Activated CD8-positive, alpha-beta memory T cell treated with anti-CD3 and anti-CD28 coated beads, Interleukin-2, amount 10 ng/mL, durations not matched to agents 7 days and 5 days (primary cell): ENCODE data around the gene SEPTIN8. TPM values are rescaled to one million over a fixed set of nuclear protein-coding genes. Genes with fewer than 3 reads are reported as not detected.

ENCODE experiments used
- ATAC-seq: fragments of 150-1000 bp; cut with Tn5 transposase; one replicate; pipeline ENCODE4 v1.10.0; 2021; ENCODE audit warnings: moderate library complexity
- CTCF ChIA-PET: fragments of 350-600 bp; sonication (Branson Sonifier 250); formaldehyde crosslinking; loops from one replicate; lab custom pipeline; 2021; ENCODE audit warnings: antibody characterized with exemption; lab: Charles Lee
- DNase-seq: peaks from one replicate; pipeline ENCODE4 v3.0.0-alpha.2; 2020
- H3K27ac Mint-ChIP-seq: one replicate; pipeline ENCODE4 v1.8.0; 2021; ENCODE audit warnings: mild to moderate bottlenecking, mixed read lengths
- H3K27me3 Mint-ChIP-seq: one replicate; pipeline ENCODE4 v1.8.0; 2021; ENCODE audit warnings: mixed read lengths
- H3K36me3 Mint-ChIP-seq: one replicate; pipeline ENCODE4 v1.8.0; 2021; ENCODE audit warnings: mild to moderate bottlenecking, mixed read lengths
- H3K4me1 Mint-ChIP-seq: one replicate; pipeline ENCODE4 v1.8.0; 2021; ENCODE audit warnings: mixed read lengths
- H3K4me3 Mint-ChIP-seq: one replicate; pipeline ENCODE4 v1.8.0; 2021; ENCODE audit warnings: mild to moderate bottlenecking, moderate library complexity, mixed read lengths
- H3K9me3 Mint-ChIP-seq: one replicate; pipeline ENCODE4 v1.8.0; 2022; ENCODE audit warnings: low read depth, mixed read lengths
- total RNA-seq, 2 experiments: library from RNA; stranded (reverse); gene quantifications; one replicate each; pipeline ENCODE4 v1.2.3, GENCODE V29; 2021

Gene SEPTIN8
- total RNA-seq, 2 experiments from 2014 or later: 43.7 to 57.3 TPM

DNA sequence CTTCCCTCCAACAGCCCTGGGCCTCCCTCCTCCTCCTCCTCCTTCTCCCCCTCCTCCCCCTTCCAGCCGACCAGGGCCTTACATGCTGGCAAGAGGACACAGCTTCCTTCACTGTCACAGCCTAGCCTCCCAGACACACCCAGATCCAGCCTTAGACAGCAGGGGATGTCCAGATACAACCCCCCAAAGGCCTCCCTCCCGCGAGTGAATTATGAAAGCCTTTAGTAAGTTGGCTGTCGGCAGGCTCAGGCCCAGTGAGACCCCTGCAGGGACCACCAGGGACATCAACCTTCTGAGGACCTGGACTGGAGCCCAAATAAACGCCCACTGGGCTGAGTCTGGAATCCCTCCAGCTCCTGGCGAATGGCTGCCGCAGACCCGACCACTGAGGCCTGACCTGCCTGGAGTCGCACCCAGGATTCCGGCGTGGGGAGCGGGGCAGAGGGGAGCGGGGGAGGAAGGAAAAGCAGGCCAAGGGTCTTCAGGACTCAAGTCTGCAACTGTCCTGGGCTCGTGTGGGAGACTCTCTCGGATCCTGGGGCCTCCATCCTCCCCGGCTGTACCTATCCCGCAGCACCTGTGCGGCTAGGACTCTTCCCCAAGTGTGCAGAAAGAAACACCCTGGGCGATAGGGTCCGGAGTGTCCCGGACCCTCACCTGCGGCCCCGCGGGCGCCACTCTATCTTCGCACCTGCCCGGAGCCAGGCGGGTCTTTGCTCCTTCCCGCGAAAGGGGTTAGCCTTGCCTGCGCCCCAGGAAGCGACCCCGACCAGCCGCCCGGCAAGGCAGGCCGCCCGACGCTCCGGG, 705 bp downstream of the SEPTIN8 start:
- no peaks in the 10 kb centered on the region for H3K36me3 Mint-ChIP-seq
- peak overlapping the region; percentile 61 for H3K4me3 Mint-ChIP-seq
- H3K9me3 Mint-ChIP-seq: no peaks in the 10 kb centered on the region
- no peak overlapping the region for H3K27ac Mint-ChIP-seq
- DNase-seq (no peak), ATAC-seq (no peak)
- CTCF ChIA-PET: interaction anchor here (0.9 to 1.7 kb wide), 6 partner anchors 29 to 270 kb away, joined by 3 to 8 read pairs (median 3); partner anchors contain the start of genes CCNI2 and KIF3A
- peaks cover 26% of the 10 kb centered on the region for H3K4me1 Mint-ChIP-seq
- peaks cover 22% of the 10 kb centered on the region for H3K27me3 Mint-ChIP-seq

DNA sequence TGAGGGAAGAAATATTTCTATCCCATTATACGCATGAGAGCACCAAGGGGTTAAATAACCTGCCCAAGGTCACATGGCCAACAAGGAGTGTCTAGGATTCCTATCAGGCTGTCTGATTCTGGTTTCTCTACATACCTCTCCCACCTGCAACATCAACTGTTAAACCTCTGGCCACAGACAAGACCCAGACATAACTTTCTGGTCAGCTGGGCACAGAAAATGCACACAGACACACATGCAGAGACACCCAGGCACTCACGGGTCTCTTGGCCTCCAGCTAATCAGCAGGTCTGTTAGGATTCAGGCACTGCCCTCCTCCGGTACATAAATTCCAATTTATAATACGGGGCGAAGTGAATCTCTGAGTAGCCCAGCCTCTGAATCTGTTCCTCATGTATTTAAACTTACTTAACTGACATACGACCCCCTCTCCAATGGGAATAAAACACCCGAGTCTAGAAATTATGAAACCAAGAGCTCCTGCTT, 1.5 kb downstream of the SEPTIN8 start:
- no peaks in the 10 kb centered on the region for H3K9me3 Mint-ChIP-seq
- H3K4me1 Mint-ChIP-seq: peaks cover 23% of the 10 kb centered on the region
- H3K27ac Mint-ChIP-seq: no peak overlapping the region
- CTCF ChIA-PET: interaction anchor here (0.9 to 1.5 kb wide), 4 partner anchors 28 to 270 kb away, joined by 3 to 7 read pairs (median 3); partner anchors contain the start of gene CCNI2
- ATAC-seq (no peak), DNase-seq (no peak)
- H3K27me3 Mint-ChIP-seq: peaks cover 16% of the 10 kb centered on the region
- no peaks in the 10 kb centered on the region for H3K36me3 Mint-ChIP-seq
- no peak overlapping the region for H3K4me3 Mint-ChIP-seq

DNA sequence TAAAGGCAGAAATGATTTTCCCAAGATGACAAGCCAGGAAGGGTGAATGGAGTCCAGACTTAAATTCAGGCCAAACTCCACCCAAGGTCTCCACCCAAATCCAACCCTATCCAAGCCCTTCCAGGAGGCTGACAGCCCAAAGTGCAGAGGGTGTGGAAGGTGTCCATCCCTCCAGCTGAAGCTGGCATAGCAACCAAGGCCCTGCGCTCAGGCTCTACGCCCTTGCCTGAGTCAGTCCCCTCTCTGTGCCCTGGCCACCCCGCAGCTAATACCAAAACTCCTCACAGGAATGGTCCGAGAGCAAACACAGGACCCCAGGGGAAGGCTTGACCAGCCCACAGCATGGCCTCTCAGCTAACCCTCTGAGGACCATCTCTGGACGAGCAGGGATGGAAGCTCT, 2.1 kb downstream of the SEPTIN8 start:
- CTCF ChIA-PET: interaction anchor here (0.9 to 1.5 kb wide), 3 partner anchors 28 to 269 kb away, joined by 3 read pairs; partner anchors contain the start of gene CCNI2
- no peaks in the 10 kb centered on the region for H3K36me3 Mint-ChIP-seq
- no peak overlapping the region for H3K4me3 Mint-ChIP-seq
- ATAC-seq: no peak
- no peak overlapping the region for H3K27ac Mint-ChIP-seq
- no peaks in the 10 kb centered on the region for H3K9me3 Mint-ChIP-seq
- DNase-seq: no peak
- H3K4me1 Mint-ChIP-seq: peaks cover 21% of the 10 kb centered on the region
- H3K27me3 Mint-ChIP-seq: peaks cover 14% of the 10 kb centered on the region

DNA sequence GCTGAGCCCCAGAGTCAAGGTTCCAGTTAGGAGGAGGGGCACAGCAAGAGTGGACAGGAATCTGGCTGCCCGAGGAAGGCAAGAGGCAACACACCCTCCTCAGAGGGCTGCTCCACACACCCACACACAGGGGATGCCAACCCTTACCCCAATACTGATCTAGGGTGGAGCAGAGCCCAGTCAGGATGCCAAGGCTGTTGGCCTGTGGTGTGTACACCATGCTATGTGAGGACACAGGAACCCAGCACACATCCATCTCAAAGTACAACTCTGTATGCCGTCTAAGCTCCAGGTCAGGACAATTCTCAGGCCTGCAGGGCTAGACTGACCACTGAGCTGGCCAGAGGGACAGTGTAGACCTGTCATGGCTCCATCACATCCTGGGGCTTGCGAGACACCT, 2.6 kb downstream of the SEPTIN8 start:
- no peaks in the 10 kb centered on the region for H3K36me3 Mint-ChIP-seq
- H3K4me1 Mint-ChIP-seq: peaks cover 19% of the 10 kb centered on the region
- H3K4me3 Mint-ChIP-seq: no peak overlapping the region
- peaks cover 13% of the 10 kb centered on the region for H3K27me3 Mint-ChIP-seq
- ATAC-seq (no peak), DNase-seq (no peak)
- H3K9me3 Mint-ChIP-seq: no peaks in the 10 kb centered on the region
- no peak overlapping the region for H3K27ac Mint-ChIP-seq
- CTCF ChIA-PET: interaction anchor here (1.1 kb wide), 1 partner anchor 27 kb away, joined by 3 read pairs; the partner anchor contains the start of gene CCNI2

DNA sequence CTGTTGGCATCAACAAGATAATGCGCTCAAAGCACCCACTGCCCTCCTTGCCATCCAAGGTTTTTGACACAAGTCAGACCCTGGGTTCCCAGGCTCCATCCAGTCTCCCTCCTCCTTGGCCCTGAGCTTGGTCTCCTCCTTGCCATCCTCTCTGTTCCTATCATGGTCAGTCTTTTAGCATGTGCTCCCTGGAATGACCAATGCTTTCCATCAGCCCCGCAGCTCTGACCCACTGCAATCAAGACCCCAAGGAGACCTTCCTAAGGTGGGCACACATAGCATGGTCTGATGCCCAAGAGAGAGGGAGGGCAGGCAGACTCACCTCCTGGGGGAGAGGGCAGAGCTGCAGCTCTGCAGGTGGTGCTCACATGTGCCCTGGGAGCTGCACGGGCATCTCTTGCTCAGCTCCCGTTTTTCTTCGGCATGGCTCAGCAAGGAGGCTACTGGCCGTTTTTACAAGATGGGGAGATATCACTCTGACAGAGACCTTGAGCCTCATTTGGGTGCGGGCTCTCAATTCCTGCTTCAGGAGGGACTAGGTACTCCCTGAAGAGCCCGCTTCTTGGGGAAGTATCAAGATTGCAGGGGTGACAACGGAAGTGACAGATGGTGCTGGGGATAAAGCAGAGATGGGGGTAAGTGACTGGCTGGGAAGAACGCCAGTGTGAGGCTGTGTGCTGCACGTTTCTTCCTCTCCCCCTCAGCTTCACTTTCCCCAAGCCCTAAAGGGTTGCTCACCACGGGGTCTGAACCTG, 3.3 kb downstream of the SEPTIN8 start:
- H3K9me3 Mint-ChIP-seq: no peaks in the 10 kb centered on the region
- DNase-seq (no peak), ATAC-seq (no peak)
- no peaks in the 10 kb centered on the region for H3K36me3 Mint-ChIP-seq
- no peak overlapping the region for H3K4me3 Mint-ChIP-seq
- CTCF ChIA-PET: interaction anchor here (1.1 kb wide), 1 partner anchor 27 kb away, joined by 3 read pairs; the partner anchor contains the start of gene CCNI2
- H3K27me3 Mint-ChIP-seq: peaks cover 7% of the 10 kb centered on the region
- H3K4me1 Mint-ChIP-seq: peaks cover 16% of the 10 kb centered on the region
- H3K27ac Mint-ChIP-seq: no peak overlapping the region

DNA sequence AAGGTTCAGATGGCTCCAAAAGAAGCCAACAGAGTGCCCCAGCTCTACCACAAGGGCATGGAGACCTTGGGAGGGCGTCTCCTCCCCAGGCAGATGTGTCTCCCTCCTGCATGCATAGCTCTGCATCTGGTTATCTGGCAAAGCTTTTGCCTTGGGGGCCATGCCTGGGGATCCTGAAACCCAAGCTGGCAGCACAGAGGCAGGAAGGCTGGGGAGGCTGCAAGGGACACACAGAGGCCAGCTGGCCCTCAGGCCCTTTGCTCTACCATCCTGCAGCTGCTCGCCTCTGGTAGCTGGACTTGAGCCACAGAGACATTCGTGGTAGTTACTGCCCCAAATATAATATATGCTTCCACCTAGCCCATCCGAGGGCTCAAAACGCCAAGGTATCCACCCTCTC, 3.9 kb downstream of the SEPTIN8 start:
- Mint-ChIP-seq H3K27me3 (peaks cover 1% of the 10 kb centered on the region), H3K9me3 (no peaks in the 10 kb centered on the region)

DNA sequence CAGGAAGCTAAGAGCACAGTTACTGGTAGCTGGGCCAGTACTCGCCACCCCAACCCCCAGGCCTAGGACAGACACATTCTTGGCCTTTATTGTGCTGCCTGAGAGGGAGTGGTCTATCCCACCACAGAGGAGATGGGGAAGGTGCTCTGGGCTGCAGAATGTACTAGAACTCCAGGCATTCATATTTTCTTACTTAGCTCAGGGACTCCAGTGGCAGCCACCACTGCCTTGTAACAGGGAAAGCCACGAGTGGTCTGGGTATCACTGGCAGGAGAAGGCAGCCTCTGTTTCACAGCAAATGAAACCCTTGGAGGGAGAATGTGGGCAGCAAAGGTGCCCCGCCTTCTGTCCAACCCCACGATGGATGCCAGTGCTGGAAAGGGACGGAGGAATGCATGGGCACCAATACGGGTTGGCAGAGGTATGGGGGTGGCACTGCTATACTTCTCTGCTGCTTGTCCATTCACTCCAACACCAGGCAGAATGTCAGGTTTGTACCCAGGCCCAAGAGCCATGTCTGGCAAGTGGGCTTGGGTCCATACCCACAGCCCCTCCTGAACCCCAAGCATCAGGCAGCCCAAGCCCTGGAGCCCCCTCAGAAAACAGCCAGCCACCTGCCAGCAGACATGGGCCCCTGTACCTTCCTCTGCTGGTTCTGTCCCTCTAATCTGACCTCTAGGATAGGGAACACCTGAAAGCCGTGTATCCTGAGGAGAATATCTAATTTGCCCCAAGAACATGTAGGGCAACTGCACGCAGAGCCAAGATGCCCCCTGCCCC, 4.6 kb downstream of the SEPTIN8 start:
- Mint-ChIP-seq H3K27me3 (no peaks in the 10 kb centered on the region), H3K36me3 (no peaks in the 10 kb centered on the region), H3K9me3 (no peaks in the 10 kb centered on the region), H3K4me3 (no peak overlapping the region), H3K27ac (no peak overlapping the region), H3K4me1 (peaks cover 7% of the 10 kb centered on the region)
- ATAC-seq (no peak), DNase-seq (no peak)
- CTCF ChIA-PET: no interaction called here

More for the DNA sequence above, 3.9 kb downstream of the SEPTIN8 start:
- peaks cover 11% of the 10 kb centered on the region for H3K4me1 Mint-ChIP-seq
- no peak overlapping the region for H3K27ac Mint-ChIP-seq
- DNase-seq: no peak
- ATAC-seq: no peak
- no peaks in the 10 kb centered on the region for H3K36me3 Mint-ChIP-seq
- CTCF ChIA-PET: no interaction called here
- H3K4me3 Mint-ChIP-seq: no peak overlapping the region

DNA sequence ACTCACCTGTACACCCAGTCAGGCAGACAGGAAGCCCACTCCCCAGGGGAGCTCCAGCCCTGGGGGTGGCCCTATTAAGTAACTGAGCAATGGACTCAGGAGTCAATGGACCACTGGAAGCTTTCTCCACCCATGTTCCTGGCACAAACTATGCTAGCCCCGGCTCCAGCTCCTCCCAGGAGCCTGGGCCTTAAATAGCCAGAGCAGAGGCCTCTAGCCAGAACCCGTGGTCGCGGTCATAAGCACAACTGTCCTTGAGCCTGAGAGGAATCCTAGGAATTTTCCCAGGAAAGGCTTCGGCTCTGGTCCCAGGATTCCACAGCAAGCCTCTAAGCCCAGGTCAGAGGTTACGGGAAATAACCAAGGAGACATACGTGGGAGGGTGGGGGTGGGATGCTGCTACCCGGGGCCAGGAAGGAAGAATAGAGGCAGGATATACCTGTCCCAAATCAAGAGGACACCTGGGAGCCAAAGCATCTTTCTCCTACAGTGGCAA, 5.5 kb downstream of the SEPTIN8 start:
- DNase-seq (no peak), ATAC-seq (no peak)
- Mint-ChIP-seq H3K9me3 (no peaks in the 10 kb centered on the region), H3K27ac (no peak overlapping the region), H3K27me3 (no peaks in the 10 kb centered on the region), H3K4me1 (peaks cover 7% of the 10 kb centered on the region), H3K4me3 (no peak overlapping the region), H3K36me3 (no peaks in the 10 kb centered on the region)
- CTCF ChIA-PET: interaction anchor here (1.5 kb wide), 1 partner anchor 17 kb away, joined by 3 read pairs; no protein-coding TSS in a partner anchor

DNA sequence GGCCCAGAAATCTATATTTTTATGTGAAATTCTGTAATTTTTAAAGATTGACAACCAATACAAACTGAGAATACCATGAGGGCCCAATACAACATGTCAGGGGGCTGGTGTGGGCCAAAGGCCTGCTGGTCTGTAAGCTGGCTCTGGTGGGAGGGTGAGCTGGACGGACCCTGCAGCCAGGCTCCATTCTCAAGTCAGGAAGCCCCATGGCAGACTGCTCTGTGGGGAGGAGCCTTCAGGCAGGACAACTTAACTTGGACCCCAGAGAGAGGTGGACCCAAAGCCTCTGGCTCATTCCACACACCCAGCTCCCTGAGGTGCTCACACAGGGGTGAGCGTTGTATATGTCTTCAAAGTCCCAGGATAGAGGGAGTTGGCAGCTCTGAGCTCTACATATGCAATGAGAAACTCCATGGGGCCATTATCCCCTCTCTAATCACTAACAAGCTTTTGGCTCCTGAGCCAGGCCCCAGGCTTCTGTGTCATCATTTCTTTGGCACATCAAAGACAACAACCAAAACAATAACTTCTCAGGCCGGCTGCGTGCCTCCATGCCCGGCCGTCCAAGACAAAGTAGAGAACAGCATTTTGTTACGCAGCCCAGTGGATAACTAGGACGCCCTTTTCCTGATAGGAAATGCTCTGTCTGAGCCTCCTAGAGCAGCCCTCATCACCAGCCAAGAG, 6.4 kb downstream of the SEPTIN8 start:
- no peaks in the 10 kb centered on the region for H3K9me3 Mint-ChIP-seq
- H3K36me3 Mint-ChIP-seq: no peaks in the 10 kb centered on the region
- H3K4me1 Mint-ChIP-seq: peaks cover 3% of the 10 kb centered on the region
- CTCF ChIA-PET: interaction anchor here (1.5 kb wide), 1 partner anchor 16 kb away, joined by 3 read pairs; no protein-coding TSS in a partner anchor
- ATAC-seq: no peak
- no peak for DNase-seq
- no peak overlapping the region for H3K27ac Mint-ChIP-seq
- H3K4me3 Mint-ChIP-seq: no peak overlapping the region
- H3K27me3 Mint-ChIP-seq: no peaks in the 10 kb centered on the region

DNA sequence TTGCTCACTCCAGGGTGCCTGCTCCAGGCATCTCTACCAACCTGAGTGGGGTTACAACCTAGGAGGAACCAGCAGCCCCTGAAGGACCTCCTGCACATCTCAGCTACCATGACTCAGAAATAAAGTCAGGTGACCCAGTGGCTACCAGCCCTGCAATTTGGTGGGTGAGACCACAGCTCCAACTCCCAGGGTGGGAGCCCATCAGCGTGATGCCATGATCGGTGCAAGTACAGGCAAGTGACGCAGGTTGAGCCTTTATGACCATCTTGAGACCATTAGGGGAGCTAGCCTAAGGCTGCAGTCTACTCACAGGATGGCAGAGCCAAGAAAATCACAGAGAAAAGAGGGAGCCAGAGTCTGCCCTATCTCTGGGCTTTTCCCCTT, 8.6 kb downstream of the SEPTIN8 start:
- Mint-ChIP-seq H3K36me3 (peaks cover 1% of the 10 kb centered on the region), H3K27ac (no peak overlapping the region), H3K9me3 (no peaks in the 10 kb centered on the region), H3K4me1 (no peaks in the 10 kb centered on the region), H3K4me3 (no peak overlapping the region), H3K27me3 (no peaks in the 10 kb centered on the region)
- CTCF ChIA-PET: interaction anchor here (1.2 kb wide), 1 partner anchor 14 kb away, joined by 3 read pairs; no protein-coding TSS in a partner anchor
- ATAC-seq (no peak), DNase-seq (no peak)

DNA sequence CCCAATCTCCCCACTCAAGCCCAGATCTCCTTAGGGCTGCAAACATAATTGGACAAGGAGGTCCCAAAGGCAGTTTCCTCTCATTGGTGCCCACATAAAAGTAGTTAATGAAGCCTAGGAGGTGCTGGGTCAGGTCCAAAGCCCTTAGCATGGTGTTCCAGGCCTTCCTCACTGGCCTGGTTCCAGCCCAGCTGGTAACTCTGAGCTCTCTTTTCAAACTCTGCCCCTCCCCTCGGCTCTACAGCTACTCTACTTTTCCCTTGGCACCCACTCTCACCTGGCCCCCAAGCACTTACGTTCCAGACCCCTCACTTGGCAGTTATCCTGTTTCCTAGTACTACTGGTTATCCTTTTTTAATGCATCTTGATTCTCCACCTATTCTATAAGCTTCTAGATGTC, 9.9 kb downstream of the SEPTIN8 start:
- ATAC-seq: no peak
- H3K27ac Mint-ChIP-seq: no peak overlapping the region
- no peak overlapping the region for H3K4me3 Mint-ChIP-seq
- H3K4me1 Mint-ChIP-seq: no peaks in the 10 kb centered on the region
- DNase-seq: no peak
- no peaks in the 10 kb centered on the region for H3K9me3 Mint-ChIP-seq
- H3K36me3 Mint-ChIP-seq: peaks cover 6% of the 10 kb centered on the region
- no peaks in the 10 kb centered on the region for H3K27me3 Mint-ChIP-seq
- CTCF ChIA-PET: no interaction called here

DNA sequence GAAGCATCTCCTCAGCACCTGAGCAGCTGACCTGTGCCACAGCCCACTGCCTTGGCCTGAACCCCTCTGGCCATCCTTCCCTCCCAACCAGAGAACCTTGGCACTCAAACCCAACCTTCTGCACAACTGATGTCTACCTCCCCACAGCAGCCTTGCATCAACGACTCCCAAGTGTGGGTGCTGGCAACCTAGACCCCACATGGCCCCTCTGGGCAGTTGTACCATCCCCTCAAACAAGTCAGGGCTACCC, 10.3 kb downstream of the SEPTIN8 start:
- DNase-seq: no peak

More for the DNA sequence above, 10.3 kb downstream of the SEPTIN8 start:
- no peak overlapping the region for H3K4me3 Mint-ChIP-seq
- CTCF ChIA-PET: no interaction called here
- ATAC-seq: no peak
- H3K4me1 Mint-ChIP-seq: no peaks in the 10 kb centered on the region
- no peak overlapping the region for H3K27ac Mint-ChIP-seq
- H3K9me3 Mint-ChIP-seq: no peaks in the 10 kb centered on the region
- no peaks in the 10 kb centered on the region for H3K27me3 Mint-ChIP-seq
- H3K36me3 Mint-ChIP-seq: peaks cover 6% of the 10 kb centered on the region
